DND-41 (cell line): Measurements from ENCODE around the gene ATG12.

ENCODE experiments used
- ATAC-seq: fragments of 200-7000 bp; cut with Tn5 transposase; 3 replicates; pipeline ENCODE4 v1.9.1; 2021; ENCODE audit warnings: low read depth; ENCODE audit not compliant: insufficient read depth
- DNase-seq: peaks from one replicate; pipeline ENCODE4 v3.0.0-alpha.2; 2020
- H2AFZ ChIP-seq: 2 replicates; pipeline ENCODE4 v1.6.0; 2012; ENCODE audit warnings: low read depth, low read length
- H3K27ac ChIP-seq: 2 replicates; pipeline ENCODE4 v1.5.1; 2012; ENCODE audit warnings: low read length, inconsistent platforms
- H3K27me3 ChIP-seq: fragments of 200-600 bp; sonication (generic); 2 replicates; pipeline ENCODE4 v1.6.0; 2012; ENCODE audit warnings: low read length, mild to moderate bottlenecking, inconsistent platforms; ENCODE audit not compliant: insufficient read depth, poor library complexity
- H3K36me3 ChIP-seq: 2 replicates; pipeline ENCODE4 v1.5.1; 2012; ENCODE audit warnings: low read length, inconsistent platforms; ENCODE audit not compliant: insufficient read depth
- H3K4me1 ChIP-seq: 2 replicates; pipeline ENCODE4 v1.5.1; 2012; ENCODE audit warnings: mild to moderate bottlenecking, low read length; ENCODE audit not compliant: insufficient read depth
- H3K4me2 ChIP-seq: 2 replicates; pipeline ENCODE4 v1.6.0; 2012; ENCODE audit warnings: mild to moderate bottlenecking, moderate library complexity, low read length, inconsistent platforms; ENCODE audit not compliant: insufficient read depth
- H3K4me3 ChIP-seq, 2 experiments: fragments of 200-600 bp in 1 of 2; shearing (Covaris generic) in 1 of 2; 2 replicates each; pipeline ENCODE4 v1.5.1; 2012 to 2016; ENCODE audit warnings: inconsistent platforms in 2 of 2, low read length in 2 of 2, mild to moderate bottlenecking in 2 of 2, low read depth in 1 of 2, moderate library complexity in 1 of 2
- H3K79me2 ChIP-seq: 2 replicates; pipeline ENCODE4 v1.6.0; 2012; ENCODE audit warnings: low read length, inconsistent platforms; ENCODE audit not compliant: insufficient read depth
- H3K9ac ChIP-seq: 2 replicates; pipeline ENCODE4 v1.6.0; 2012; ENCODE audit warnings: low read depth, mild to moderate bottlenecking, inconsistent platforms, low read length, moderate library complexity
- H3K9me3 ChIP-seq: 2 replicates; pipeline ENCODE4 v1.5.1; 2012; ENCODE audit warnings: low read length, moderate library complexity, mild to moderate bottlenecking, inconsistent platforms; ENCODE audit not compliant: insufficient read depth, severe bottlenecking
- H4K20me1 ChIP-seq: 2 replicates; pipeline ENCODE4 v1.6.0; 2012; ENCODE audit warnings: low read length; ENCODE audit not compliant: insufficient read depth
- EZH2 ChIP-seq: IDR thresholded peaks from 3 replicates; pipeline ENCODE4 v1.6.1; 2012; ENCODE audit warnings: borderline replicate concordance, low read depth, mild to moderate bottlenecking, moderate library complexity, low read length, inconsistent platforms; ENCODE audit not compliant: severe bottlenecking
- TF ChIP-seq, protein P1 (sequence below): IDR thresholded peaks from 2 replicates; pipeline ENCODE4 v1.5.1; 2012; ENCODE audit warnings: borderline replicate concordance, low read length, moderate library complexity, mild to moderate bottlenecking; ENCODE audit not compliant: poor library complexity, severe bottlenecking; ENCODE audit errors: extremely low read depth

The ATG12 gene

DNA sequence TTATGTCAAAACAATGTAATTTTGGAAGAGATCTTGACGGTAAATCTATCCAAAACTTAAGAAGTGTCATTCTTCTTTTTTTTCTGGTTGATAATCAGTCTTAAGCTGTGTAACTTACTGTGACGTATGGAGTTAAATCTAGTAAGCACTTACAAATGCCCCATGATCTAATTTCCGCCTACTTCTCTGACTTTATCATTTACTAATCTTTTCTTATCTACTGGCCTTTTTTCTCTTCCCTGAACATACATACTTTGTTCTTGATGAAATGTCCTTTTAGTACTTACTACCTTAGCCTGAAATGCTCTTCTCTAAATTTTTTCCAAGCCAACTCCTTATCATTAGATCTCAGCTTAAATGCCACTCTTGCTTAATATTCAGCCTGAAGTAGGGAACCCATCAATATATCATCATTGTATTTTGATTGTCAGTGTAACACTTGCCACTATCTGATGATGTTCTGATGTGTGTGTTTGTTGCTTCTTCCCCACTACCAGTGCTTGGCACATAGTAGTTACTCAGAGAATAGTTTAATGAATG lies 28.0 kb upstream of the ATG12 start:
- Histone ChIP-seq H3K79me2 (peaks cover 6% of the 10 kb centered on the region), H3K9me3 (no peaks in the 10 kb centered on the region), H3K4me3 (no peak overlapping the region), H3K4me2 (no peak overlapping the region), H3K36me3 (peaks cover 27% of the 10 kb centered on the region; the same call in 1 of the 2 replicates), H3K9ac (no peak overlapping the region), H4K20me1 (peaks cover 5% of the 10 kb centered on the region; the same call in 1 of the 2 replicates), H3K27ac (no peak overlapping the region), H2AFZ (no peak overlapping the region), H3K4me1 (no peaks in the 10 kb centered on the region), H3K27me3 (no peaks in the 10 kb centered on the region)
- no peak for ATAC-seq
- no peak for DNase-seq
- TF ChIP-seq, protein P1, sequence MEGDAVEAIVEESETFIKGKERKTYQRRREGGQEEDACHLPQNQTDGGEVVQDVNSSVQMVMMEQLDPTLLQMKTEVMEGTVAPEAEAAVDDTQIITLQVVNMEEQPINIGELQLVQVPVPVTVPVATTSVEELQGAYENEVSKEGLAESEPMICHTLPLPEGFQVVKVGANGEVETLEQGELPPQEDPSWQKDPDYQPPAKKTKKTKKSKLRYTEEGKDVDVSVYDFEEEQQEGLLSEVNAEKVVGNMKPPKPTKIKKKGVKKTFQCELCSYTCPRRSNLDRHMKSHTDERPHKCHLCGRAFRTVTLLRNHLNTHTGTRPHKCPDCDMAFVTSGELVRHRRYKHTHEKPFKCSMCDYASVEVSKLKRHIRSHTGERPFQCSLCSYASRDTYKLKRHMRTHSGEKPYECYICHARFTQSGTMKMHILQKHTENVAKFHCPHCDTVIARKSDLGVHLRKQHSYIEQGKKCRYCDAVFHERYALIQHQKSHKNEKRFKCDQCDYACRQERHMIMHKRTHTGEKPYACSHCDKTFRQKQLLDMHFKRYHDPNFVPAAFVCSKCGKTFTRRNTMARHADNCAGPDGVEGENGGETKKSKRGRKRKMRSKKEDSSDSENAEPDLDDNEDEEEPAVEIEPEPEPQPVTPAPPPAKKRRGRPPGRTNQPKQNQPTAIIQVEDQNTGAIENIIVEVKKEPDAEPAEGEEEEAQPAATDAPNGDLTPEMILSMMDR, result no peak
- TF ChIP-seq EZH2, result no peak

GRCh38 chr5:115859378-115859777 lies 18.0 kb upstream of the ATG12 start:
- TF ChIP-seq, protein P1, result no peak
- no peak for TF ChIP-seq EZH2
- Histone ChIP-seq H3K27ac (no peak overlapping the region), H4K20me1 (peaks cover 11% of the 10 kb centered on the region; the same call in 1 of the 2 replicates), H2AFZ (no peak overlapping the region), H3K4me1 (no peaks in the 10 kb centered on the region), H3K36me3 (no peaks in the 10 kb centered on the region), H3K9ac (no peak overlapping the region), H3K27me3 (no peaks in the 10 kb centered on the region), H3K4me3 (no peak overlapping the region), H3K9me3 (no peaks in the 10 kb centered on the region), H3K79me2 (peaks cover 61% of the 10 kb centered on the region), H3K4me2 (no peak overlapping the region)
- DNase-seq (no peak), ATAC-seq (no peak)

DNA sequence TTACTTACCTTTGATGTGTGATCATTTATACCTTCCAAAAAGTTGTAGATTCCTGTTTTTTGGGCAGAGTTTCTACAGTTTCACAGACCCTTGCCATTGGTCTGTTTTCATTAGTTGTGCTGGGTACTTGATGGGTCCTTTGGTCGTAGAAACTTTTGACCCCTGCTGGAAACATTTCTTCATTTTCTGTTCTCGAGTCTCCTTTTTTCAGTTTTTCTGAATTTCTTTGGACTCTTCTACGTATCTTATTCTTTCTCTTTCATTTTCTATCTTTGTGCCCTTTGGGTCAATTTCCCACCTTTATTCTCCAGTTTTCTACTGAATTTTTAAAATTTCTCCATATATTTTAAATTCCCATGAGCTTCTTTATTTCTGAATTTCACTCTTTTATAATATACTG lies 17.0 kb upstream of the ATG12 start:
- Histone ChIP-seq H3K4me1 (no peaks in the 10 kb centered on the region), H3K79me2 (peaks cover 71% of the 10 kb centered on the region), H3K27ac (no peak overlapping the region), H3K9me3 (no peaks in the 10 kb centered on the region), H3K9ac (no peak overlapping the region), H4K20me1 (peaks cover 8% of the 10 kb centered on the region; the same call in 1 of the 2 replicates), H3K27me3 (no peaks in the 10 kb centered on the region), H3K4me3 (no peak overlapping the region), H3K36me3 (no peaks in the 10 kb centered on the region), H2AFZ (no peak overlapping the region), H3K4me2 (no peak overlapping the region)
- no peak for DNase-seq
- no peak for ATAC-seq
- TF ChIP-seq EZH2, result no peak
- TF ChIP-seq, protein P1, result no peak
